Effector CD8-positive, alpha-beta T cell (primary cell): ENCODE measurements around the gene FKBP8.

Experiments
- DNase-seq: peaks from one replicate; lab custom pipeline; 2025; lab: John Stamatoyannopoulos, UW

The FKBP8 gene

GRCh38 chr19:18483119-18483890, 60.1 kb downstream of the FKBP8 start:
- no peak for DNase-seq
